ENCODE results near the gene SCAF1. TPM values are rescaled to one million over a fixed set of nuclear protein-coding genes. Genes with fewer than 3 reads are reported as not detected.

Gene SCAF1
- total and polyA plus RNA-seq, 10 of the 15 experiments (the other 5 are each of a cell fraction or from before 2014, with no cell fraction given), result 0.18 to 77.0 (median 5.3) TPM

DNA sequence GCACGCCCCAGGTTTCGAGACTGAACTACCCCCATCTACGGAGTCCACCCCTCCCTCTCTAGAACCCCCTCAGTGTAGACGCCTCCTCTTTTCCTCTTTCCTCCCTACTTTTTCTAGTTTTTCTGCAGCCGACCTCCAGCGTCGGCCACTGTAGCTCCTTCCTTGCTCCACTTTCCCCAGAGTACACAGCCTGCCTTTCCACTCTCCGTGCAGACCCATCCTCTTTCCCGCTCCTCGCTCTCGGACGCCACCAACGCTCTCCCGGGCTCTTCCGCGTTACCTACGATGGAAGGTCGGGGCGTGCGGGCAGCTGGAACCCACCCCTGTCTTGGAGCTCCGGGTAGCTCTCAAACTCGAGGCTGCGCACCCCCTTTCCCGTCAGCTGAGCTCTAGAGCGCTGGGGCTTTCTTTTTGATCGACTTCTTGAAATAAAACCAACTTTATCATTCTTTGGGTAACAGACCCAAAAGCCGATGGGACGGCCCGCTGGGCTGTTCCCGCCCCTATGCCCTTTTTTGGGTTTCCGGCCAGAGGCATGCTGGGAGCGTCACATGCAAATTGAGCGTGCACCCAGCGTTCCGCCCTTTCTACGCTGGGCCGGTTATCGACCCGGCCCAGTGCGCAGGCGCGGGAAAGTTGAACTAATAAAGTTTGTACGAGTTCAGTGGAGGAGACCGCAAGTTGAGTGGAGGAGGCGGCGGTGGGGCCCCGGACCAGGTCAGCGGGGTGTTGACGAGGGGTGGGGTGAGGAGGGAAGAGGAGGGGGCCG lies 23.5 kb downstream of the SCAF1 start, which contains the start of the genes BCL2L12 and IRF3 (continued):
- TF ChIP-seq TCF3 (IDR thresholded peaks at IDR 0.05; ENCODE audit: borderline replicate concordance, insufficient read depth, low read depth, low read length) (no peak), NFXL1 (IDR thresholded peaks at IDR 0.05; ENCODE audit: borderline replicate concordance) (no peak), JUND (IDR thresholded peaks at IDR 0.05; ENCODE audit: low read depth, low read length) (0 out of 2 replicates have a peak, but pooled peaks have one; percentile 1), ZNF384 (IDR thresholded peaks at IDR 0.05; ENCODE audit: borderline replicate concordance, low read depth, low read length) (no peak), PAX5 (IDR thresholded peaks at IDR 0.05; ENCODE audit: borderline replicate concordance, low read depth, low read length) (no peak), NR2C1 (IDR thresholded peaks at IDR 0.05) (0 out of 2 replicates have a peak, but pooled peaks have one; percentile 26), NFYB (IDR thresholded peaks at IDR 0.05; ENCODE audit: insufficient read depth, low read depth, low read length) (no peak), SPI1 (IDR thresholded peaks at IDR 0.05; ENCODE audit: borderline replicate concordance, insufficient read depth, low read depth, low read length) (no peak), POLR2AphosphoS5 (IDR thresholded peaks at IDR 0.05; ENCODE audit: low read length) (0 out of 2 replicates have a peak, but pooled peaks have one; percentile 30), ZZZ3 (IDR thresholded peaks at IDR 0.05; ENCODE audit: control insufficient read depth, insufficient read length, low read depth) (no peak), RFX5 (IDR thresholded peaks at IDR 0.05; ENCODE audit: low read depth, low read length) (no peak), YY1 (IDR thresholded peaks at IDR 0.05; ENCODE audit: low read depth, low read length) (peak; percentile 7; the same call in 1 of the 2 replicates), NBN (IDR thresholded peaks at IDR 0.05) (peak; percentile 40; the same call in 1 of the 2 replicates), FOXK2 (IDR thresholded peaks at IDR 0.05) (peak; percentile 6; the same call in 1 of the 2 replicates), LARP7 (IDR thresholded peaks at IDR 0.05) (no peak), KLF5 (IDR thresholded peaks at IDR 0.05; ENCODE audit: partially characterized antibody) (no peak), MXI1 (IDR thresholded peaks at IDR 0.05; ENCODE audit: low read depth, low read length) (peak; percentile 64), CHD4 (IDR thresholded peaks at IDR 0.05) (no peak), ZNF217 (IDR thresholded peaks at IDR 0.05) (no peak), FOS (IDR thresholded peaks at IDR 0.05; ENCODE audit: borderline replicate concordance, extremely low read depth, insufficient read length) (no peak)
- TF ChIP-seq, protein P1, sequence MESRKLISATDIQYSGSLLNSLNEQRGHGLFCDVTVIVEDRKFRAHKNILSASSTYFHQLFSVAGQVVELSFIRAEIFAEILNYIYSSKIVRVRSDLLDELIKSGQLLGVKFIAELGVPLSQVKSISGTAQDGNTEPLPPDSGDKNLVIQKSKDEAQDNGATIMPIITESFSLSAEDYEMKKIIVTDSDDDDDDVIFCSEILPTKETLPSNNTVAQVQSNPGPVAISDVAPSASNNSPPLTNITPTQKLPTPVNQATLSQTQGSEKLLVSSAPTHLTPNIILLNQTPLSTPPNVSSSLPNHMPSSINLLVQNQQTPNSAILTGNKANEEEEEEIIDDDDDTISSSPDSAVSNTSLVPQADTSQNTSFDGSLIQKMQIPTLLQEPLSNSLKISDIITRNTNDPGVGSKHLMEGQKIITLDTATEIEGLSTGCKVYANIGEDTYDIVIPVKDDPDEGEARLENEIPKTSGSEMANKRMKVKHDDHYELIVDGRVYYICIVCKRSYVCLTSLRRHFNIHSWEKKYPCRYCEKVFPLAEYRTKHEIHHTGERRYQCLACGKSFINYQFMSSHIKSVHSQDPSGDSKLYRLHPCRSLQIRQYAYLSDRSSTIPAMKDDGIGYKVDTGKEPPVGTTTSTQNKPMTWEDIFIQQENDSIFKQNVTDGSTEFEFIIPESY (IDR thresholded peaks at IDR 0.05), result 0 out of 2 replicates have a peak, but pooled peaks have one; percentile 19
- TF ChIP-seq, protein P2, sequence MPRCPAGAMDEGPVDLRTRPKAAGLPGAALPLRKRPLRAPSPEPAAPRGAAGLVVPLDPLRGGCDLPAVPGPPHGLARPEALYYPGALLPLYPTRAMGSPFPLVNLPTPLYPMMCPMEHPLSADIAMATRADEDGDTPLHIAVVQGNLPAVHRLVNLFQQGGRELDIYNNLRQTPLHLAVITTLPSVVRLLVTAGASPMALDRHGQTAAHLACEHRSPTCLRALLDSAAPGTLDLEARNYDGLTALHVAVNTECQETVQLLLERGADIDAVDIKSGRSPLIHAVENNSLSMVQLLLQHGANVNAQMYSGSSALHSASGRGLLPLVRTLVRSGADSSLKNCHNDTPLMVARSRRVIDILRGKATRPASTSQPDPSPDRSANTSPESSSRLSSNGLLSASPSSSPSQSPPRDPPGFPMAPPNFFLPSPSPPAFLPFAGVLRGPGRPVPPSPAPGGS (IDR thresholded peaks at IDR 0.05; ENCODE audit: borderline replicate concordance, insufficient read depth, low read depth, low read length, poor library complexity, severe bottlenecking), result no peak
- TF ChIP-seq, protein P3, sequence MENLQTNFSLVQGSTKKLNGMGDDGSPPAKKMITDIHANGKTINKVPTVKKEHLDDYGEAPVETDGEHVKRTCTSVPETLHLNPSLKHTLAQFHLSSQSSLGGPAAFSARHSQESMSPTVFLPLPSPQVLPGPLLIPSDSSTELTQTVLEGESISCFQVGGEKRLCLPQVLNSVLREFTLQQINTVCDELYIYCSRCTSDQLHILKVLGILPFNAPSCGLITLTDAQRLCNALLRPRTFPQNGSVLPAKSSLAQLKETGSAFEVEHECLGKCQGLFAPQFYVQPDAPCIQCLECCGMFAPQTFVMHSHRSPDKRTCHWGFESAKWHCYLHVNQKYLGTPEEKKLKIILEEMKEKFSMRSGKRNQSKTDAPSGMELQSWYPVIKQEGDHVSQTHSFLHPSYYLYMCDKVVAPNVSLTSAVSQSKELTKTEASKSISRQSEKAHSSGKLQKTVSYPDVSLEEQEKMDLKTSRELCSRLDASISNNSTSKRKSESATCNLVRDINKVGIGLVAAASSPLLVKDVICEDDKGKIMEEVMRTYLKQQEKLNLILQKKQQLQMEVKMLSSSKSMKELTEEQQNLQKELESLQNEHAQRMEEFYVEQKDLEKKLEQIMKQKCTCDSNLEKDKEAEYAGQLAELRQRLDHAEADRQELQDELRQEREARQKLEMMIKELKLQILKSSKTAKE (IDR thresholded peaks at IDR 0.05; ENCODE audit: low read depth, poor library complexity, severe bottlenecking), result no peak
- TF ChIP-seq, protein P4, sequence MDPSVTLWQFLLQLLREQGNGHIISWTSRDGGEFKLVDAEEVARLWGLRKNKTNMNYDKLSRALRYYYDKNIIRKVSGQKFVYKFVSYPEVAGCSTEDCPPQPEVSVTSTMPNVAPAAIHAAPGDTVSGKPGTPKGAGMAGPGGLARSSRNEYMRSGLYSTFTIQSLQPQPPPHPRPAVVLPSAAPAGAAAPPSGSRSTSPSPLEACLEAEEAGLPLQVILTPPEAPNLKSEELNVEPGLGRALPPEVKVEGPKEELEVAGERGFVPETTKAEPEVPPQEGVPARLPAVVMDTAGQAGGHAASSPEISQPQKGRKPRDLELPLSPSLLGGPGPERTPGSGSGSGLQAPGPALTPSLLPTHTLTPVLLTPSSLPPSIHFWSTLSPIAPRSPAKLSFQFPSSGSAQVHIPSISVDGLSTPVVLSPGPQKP (IDR thresholded peaks at IDR 0.05; ENCODE audit: low read depth, low read length), result peak; percentile 100
